ENCODE results near the gene SPATA31C1.

- TF ChIP-seq, protein P1, sequence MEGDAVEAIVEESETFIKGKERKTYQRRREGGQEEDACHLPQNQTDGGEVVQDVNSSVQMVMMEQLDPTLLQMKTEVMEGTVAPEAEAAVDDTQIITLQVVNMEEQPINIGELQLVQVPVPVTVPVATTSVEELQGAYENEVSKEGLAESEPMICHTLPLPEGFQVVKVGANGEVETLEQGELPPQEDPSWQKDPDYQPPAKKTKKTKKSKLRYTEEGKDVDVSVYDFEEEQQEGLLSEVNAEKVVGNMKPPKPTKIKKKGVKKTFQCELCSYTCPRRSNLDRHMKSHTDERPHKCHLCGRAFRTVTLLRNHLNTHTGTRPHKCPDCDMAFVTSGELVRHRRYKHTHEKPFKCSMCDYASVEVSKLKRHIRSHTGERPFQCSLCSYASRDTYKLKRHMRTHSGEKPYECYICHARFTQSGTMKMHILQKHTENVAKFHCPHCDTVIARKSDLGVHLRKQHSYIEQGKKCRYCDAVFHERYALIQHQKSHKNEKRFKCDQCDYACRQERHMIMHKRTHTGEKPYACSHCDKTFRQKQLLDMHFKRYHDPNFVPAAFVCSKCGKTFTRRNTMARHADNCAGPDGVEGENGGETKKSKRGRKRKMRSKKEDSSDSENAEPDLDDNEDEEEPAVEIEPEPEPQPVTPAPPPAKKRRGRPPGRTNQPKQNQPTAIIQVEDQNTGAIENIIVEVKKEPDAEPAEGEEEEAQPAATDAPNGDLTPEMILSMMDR (IDR thresholded peaks at IDR 0.05; ENCODE audit: low read length): no peak
- TF ChIP-seq EZH2 (optimal IDR thresholded peaks at IDR 0.05; ENCODE audit: low read depth, low read length) (no peak), EZH2phosphoT487 (IDR thresholded peaks at IDR 0.05; ENCODE audit: low read length) (no peak)
Measured at GRCh38 chr9:87883274-87883673, 34.5 kb upstream of the SPATA31C1 start.

Data from MM.1S (cell line).